H9 (cell line): ENCODE measurements around the gene SSX2IP. TPM values are rescaled to one million over a fixed set of nuclear protein-coding genes. Genes with fewer than 3 reads are reported as not detected.

Experiments
- DNase-seq: peaks from one replicate; pipeline ENCODE4 v3.0.0-alpha.2; 2017
- H2AFZ ChIP-seq: one replicate; pipeline ENCODE4 v1.6.1; 2013; ENCODE audit warnings: mild to moderate bottlenecking, low read length, control low read depth, moderate library complexity
- H2AK5ac ChIP-seq: 2 replicates; pipeline ENCODE4 v1.6.1; 2013; ENCODE audit warnings: low read length, control low read depth, mixed read lengths; ENCODE audit not compliant: insufficient read length
- H2BK120ac ChIP-seq: one replicate; pipeline ENCODE4 v1.6.1; 2013; ENCODE audit warnings: low read depth, mild to moderate bottlenecking, low read length, control low read depth, inconsistent platforms; ENCODE audit not compliant: poor library complexity, severe bottlenecking
- H2BK12ac ChIP-seq: 2 replicates; pipeline ENCODE4 v1.6.1; 2013; ENCODE audit warnings: low read length, control low read depth, mixed read lengths, low read depth; ENCODE audit not compliant: insufficient read length
- H2BK15ac ChIP-seq: 2 replicates; pipeline ENCODE4 v1.6.1; 2013; ENCODE audit warnings: low read depth, low read length, control low read depth
- H2BK20ac ChIP-seq: one replicate; pipeline ENCODE4 v1.6.1; 2013; ENCODE audit warnings: low read depth, mild to moderate bottlenecking, low read length, control low read depth, inconsistent platforms; ENCODE audit not compliant: poor library complexity, severe bottlenecking
- H2BK5ac ChIP-seq: 2 replicates; pipeline ENCODE4 v1.6.1; 2013; ENCODE audit warnings: low read length, control low read depth, mixed read lengths; ENCODE audit not compliant: insufficient read length
- H3K14ac ChIP-seq: 2 replicates; pipeline ENCODE4 v1.6.1; 2013; ENCODE audit warnings: low read length, control low read depth; ENCODE audit not compliant: insufficient read depth
- H3K18ac ChIP-seq: 2 replicates; pipeline ENCODE4 v1.6.1; 2013; ENCODE audit warnings: low read depth, mild to moderate bottlenecking, mixed read lengths, low read length, control low read depth; ENCODE audit not compliant: insufficient read length
- H3K23ac ChIP-seq: 2 replicates; pipeline ENCODE4 v1.6.1; 2013; ENCODE audit warnings: low read length, control low read depth, mixed read lengths, low read depth; ENCODE audit not compliant: insufficient read length
- H3K23me2 ChIP-seq: 2 replicates; pipeline ENCODE4 v1.6.1; 2013; ENCODE audit warnings: low read depth, mild to moderate bottlenecking, mixed read lengths, low read length, control low read depth; ENCODE audit not compliant: insufficient read length, poor library complexity, severe bottlenecking
- H3K27ac ChIP-seq: 2 replicates; pipeline ENCODE4 v1.5.1; 2013; ENCODE audit warnings: low read length, control low read depth, mixed read lengths, low read depth; ENCODE audit not compliant: insufficient read length
- H3K27me3 ChIP-seq: 2 replicates; pipeline ENCODE4 v1.6.1; 2013; ENCODE audit warnings: low read length, control low read depth, inconsistent platforms; ENCODE audit not compliant: insufficient read depth
- H3K4ac ChIP-seq: 2 replicates; pipeline ENCODE4 v1.6.1; 2013; ENCODE audit warnings: low read depth, mild to moderate bottlenecking, control low read depth, inconsistent platforms, low read length, moderate library complexity
- H3K4me1 ChIP-seq: 2 replicates; pipeline ENCODE4 v1.6.1; 2013; ENCODE audit warnings: low read length, control low read depth, inconsistent platforms; ENCODE audit not compliant: insufficient read depth
- H3K4me2 ChIP-seq: 2 replicates; pipeline ENCODE4 v1.6.1; 2013; ENCODE audit warnings: low read length, control low read depth, mixed read lengths; ENCODE audit not compliant: insufficient read length, insufficient read depth
- H3K56ac ChIP-seq: 2 replicates; pipeline ENCODE4 v1.6.1; 2013; ENCODE audit warnings: low read depth, mild to moderate bottlenecking, mixed read lengths, low read length, control low read depth; ENCODE audit not compliant: insufficient read length
- H3K79me1 ChIP-seq: 2 replicates; pipeline ENCODE4 v1.6.1; 2013; ENCODE audit warnings: low read depth, mild to moderate bottlenecking, moderate library complexity, low read length, control low read depth, inconsistent platforms; ENCODE audit not compliant: insufficient read depth, poor library complexity, severe bottlenecking
- H3K79me2 ChIP-seq: 2 replicates; pipeline ENCODE4 v1.6.1; 2013; ENCODE audit warnings: low read length, control low read depth, inconsistent platforms; ENCODE audit not compliant: insufficient read depth
- H3K9ac ChIP-seq: 2 replicates; pipeline ENCODE4 v1.6.1; 2013; ENCODE audit warnings: low read length, control low read depth, mixed read lengths; ENCODE audit not compliant: insufficient read length; ENCODE audit errors: extremely low read depth
- H3K9me3 ChIP-seq: one replicate; pipeline ENCODE4 v1.6.1; 2013; ENCODE audit warnings: low read depth, low read length, inconsistent platforms; ENCODE audit not compliant: control insufficient read depth
- H3T11ph ChIP-seq: one replicate; pipeline ENCODE4 v1.6.1; 2013; ENCODE audit warnings: mild to moderate bottlenecking, low read length, control low read depth, inconsistent platforms
- H4K20me1 ChIP-seq: one replicate; pipeline ENCODE4 v1.6.1; 2013; ENCODE audit not compliant: control insufficient read depth, insufficient read length, insufficient read depth
- H4K5ac ChIP-seq: 2 replicates; pipeline ENCODE4 v1.6.1; 2013; ENCODE audit warnings: low read depth, mild to moderate bottlenecking, mixed read lengths, low read length, control low read depth; ENCODE audit not compliant: insufficient read length
- H4K8ac ChIP-seq: replicated peaks from 2 replicates; pipeline ENCODE4 v1.6.1; 2013; ENCODE audit warnings: low read length, control low read depth, mixed read lengths, low read depth; ENCODE audit not compliant: insufficient read length
- H4K91ac ChIP-seq: 2 replicates; pipeline ENCODE4 v1.6.1; 2013; ENCODE audit warnings: low read depth, mild to moderate bottlenecking, moderate library complexity, mixed read lengths, low read length, control low read depth; ENCODE audit not compliant: insufficient read length
- H3K27ac Mint-ChIP-seq, 3 experiments: 2 replicates in 2 of 3; 3 replicates in 1 of 3; pipeline ENCODE4 v1.8.0; 2020 to 2021; ENCODE audit warnings: mixed read lengths in 3 of 3, mild to moderate bottlenecking in 1 of 3, moderate library complexity in 1 of 3
- H3K27me3 Mint-ChIP-seq: 2 replicates; pipeline ENCODE4 v1.8.0; 2021; ENCODE audit warnings: low read depth, mild to moderate bottlenecking, moderate library complexity, mixed read lengths
- H3K36me3 Mint-ChIP-seq, 3 experiments: 2 replicates in 2 of 3; 3 replicates in 1 of 3; pipeline ENCODE4 v1.8.0; 2020 to 2021; ENCODE audit warnings: low read depth in 3 of 3, mixed read lengths in 3 of 3; ENCODE audit not compliant: insufficient read depth in 1 of 3
- H3K4me1 Mint-ChIP-seq, 2 experiments: 2 replicates each; pipeline ENCODE4 v1.8.0; 2020; ENCODE audit warnings: mixed read lengths in 2 of 2
- H3K4me3 Mint-ChIP-seq, 2 experiments: 2 replicates in 1 of 2; 3 replicates in 1 of 2; pipeline ENCODE4 v1.8.0; 2020 to 2021; ENCODE audit warnings: mild to moderate bottlenecking in 2 of 2, mixed read lengths in 2 of 2, moderate library complexity in 1 of 2
- H3K9me3 Mint-ChIP-seq, 2 experiments: 2 replicates in 1 of 2; 3 replicates in 1 of 2; pipeline ENCODE4 v1.8.0; 2020; ENCODE audit warnings: mild to moderate bottlenecking in 2 of 2, mixed read lengths in 2 of 2, moderate library complexity in 1 of 2
- CTCF ChIP-seq: fragments of 200-600 bp; sonication (generic); conservative IDR thresholded peaks from 3 replicates; pipeline ENCODE4 v1.8.0; 2021; ENCODE audit warnings: antibody characterized with exemption, mild to moderate bottlenecking
- WGBS: extraction: QIAGEN DNeasy Blood & Tissue Kit; methylation state at CpG from one replicate; pipeline ENCODE4 v1.1.7; 2013; ENCODE audit warnings: missing lambda C conversion rate, low lambda C conversion rate, mixed read lengths; ENCODE audit not compliant: insufficient read length; ENCODE audit errors: extremely low coverage; 5-methylcytosine and 5-hydroxymethylcytosine counted together
- total RNA-seq: library from RNA; stranded (reverse); gene quantifications from 2 replicates; pipeline ENCODE4 v1.2.1, GENCODE V29; 2021

Gene SSX2IP
- total RNA-seq, 1 experiment from 2014 or later = 19.6 TPM

GRCh38 chr1:84668185-84668584, 22.1 kb downstream of the SSX2IP start:
- Histone ChIP-seq H3K4ac (no peak overlapping the region), H2BK120ac (no peak overlapping the region), H3K18ac (no peak overlapping the region), H3K4me2 (no peak overlapping the region), H2BK15ac (no peak overlapping the region), H3K79me2 (no peaks in the 10 kb centered on the region; the same call in 1 of the 2 replicates), H3K27me3 (no peaks in the 10 kb centered on the region), H3T11ph (no peak overlapping the region), H4K5ac (no peak overlapping the region), H3K56ac (no peak overlapping the region), H2AFZ (no peak overlapping the region), H3K4me1 (no peaks in the 10 kb centered on the region), H4K20me1 (no peaks in the 10 kb centered on the region), H3K79me1 (peaks cover 2% of the 10 kb centered on the region), H3K23ac (no peak overlapping the region), H2BK5ac (no peak overlapping the region), H3K9me3 (no peaks in the 10 kb centered on the region), H2BK12ac (no peak overlapping the region), H4K8ac (no peak overlapping the region), H2BK20ac (no peak overlapping the region), H4K91ac (no peak overlapping the region), H3K23me2 (no peaks in the 10 kb centered on the region), H3K9ac (no peak overlapping the region), H3K27ac (no peak overlapping the region), H2AK5ac (no peak overlapping the region), H3K14ac (no peak overlapping the region)
- no peaks in the 10 kb centered on the region for H3K9me3 Mint-ChIP-seq
- no CpG with 5 or more reads among the region's 1 CpG for WGBS
- no peaks in the 10 kb centered on the region for H3K27me3 Mint-ChIP-seq
- H3K27ac Mint-ChIP-seq = no peak overlapping the region
- TF ChIP-seq CTCF = peak; percentile 60
- H3K4me3 Mint-ChIP-seq = no peak overlapping the region
- peaks cover 9 to 13% of the 10 kb centered on the region in 2 experiments for H3K4me1 Mint-ChIP-seq
- no peak for DNase-seq
- peaks cover 2 to 5% (median 3%) of the 10 kb centered on the region in 3 experiments; a peak in 5 of 7 replicates for H3K36me3 Mint-ChIP-seq
